Pons (tissue), 1 donor: Measurements from ENCODE around the gene PEX16.
"Not testable (repeated sequence)": the region's sequence is repeated elsewhere in the genome, so short reads cannot be mapped to it uniquely, and the experiment has no call there.

ENCODE experiments used
- DNase-seq: peaks from one replicate; pipeline ENCODE4 v3.0.0-alpha.2; 2016; ENCODE audit warnings: low spot score

The PEX16 gene

DNA sequence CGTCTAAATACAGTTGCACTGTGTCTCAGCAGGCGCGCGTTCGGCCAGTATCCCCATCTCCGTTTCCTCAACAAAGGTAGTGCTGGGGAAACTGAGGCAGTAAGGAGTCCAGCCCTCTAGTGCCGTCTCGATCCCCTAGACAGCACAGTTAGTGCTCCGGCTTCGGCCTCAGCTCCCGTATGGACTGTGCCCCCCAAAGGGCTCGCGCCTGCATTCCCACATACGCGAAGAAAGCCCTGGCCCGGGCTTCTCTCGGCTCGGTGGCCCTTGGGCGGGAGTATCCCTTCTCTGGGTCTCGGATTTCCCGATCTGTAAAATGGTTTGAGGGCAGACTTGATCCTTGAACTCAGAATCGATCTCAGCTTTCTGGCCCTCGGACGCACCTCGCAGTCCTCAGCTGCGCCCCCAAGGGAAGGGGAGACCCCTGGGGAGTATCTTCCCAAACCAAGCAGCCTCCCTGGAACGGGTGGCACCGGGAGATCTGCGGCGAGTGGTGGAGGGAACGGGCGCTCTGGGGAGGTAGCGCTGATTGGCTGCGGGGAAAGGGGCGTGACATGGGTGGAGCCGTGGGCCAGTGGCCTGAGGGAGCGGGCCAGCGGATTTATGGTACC lies 759 bp upstream of the PEX16 start:
- DNase-seq: peak; percentile 80

DNA sequence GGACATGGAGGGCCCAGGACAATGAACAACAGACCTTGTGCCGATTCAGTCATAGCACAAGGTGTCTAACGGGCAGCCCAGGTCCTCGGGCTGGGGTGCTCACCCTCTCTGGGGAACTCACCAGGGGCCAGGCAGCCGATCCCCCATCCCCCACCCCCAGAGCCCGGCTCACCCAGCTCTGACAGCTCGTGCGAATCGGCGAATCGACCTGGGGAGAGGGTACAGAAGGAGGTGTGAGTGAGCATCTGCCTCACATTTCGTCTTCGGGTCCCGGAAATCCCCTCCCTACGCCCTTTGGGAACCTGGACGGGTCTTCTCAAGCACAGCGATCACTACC lies 423 bp downstream of the PEX16 start:
- no peak for DNase-seq

DNA sequence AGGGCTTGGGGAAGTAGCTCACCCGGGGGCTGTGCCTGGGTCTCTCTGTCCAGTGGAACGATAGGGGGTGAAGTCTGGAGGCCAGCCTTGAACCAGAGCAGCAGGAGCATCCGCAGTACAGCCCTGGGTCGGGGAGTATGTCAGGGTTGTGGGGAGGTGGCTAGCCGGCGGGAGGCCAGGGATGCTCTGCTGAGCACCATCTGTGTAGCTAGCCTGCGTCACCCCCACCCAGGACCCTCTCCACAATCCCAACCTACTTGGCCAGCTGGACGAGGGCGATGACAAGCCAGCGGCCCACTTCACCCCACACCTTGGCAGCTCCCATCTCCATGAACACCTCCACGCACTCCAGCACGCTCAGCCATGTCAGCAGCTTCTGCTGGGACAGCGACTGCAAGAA lies 2.2 kb downstream of the PEX16 start:
- no peak for DNase-seq

DNA sequence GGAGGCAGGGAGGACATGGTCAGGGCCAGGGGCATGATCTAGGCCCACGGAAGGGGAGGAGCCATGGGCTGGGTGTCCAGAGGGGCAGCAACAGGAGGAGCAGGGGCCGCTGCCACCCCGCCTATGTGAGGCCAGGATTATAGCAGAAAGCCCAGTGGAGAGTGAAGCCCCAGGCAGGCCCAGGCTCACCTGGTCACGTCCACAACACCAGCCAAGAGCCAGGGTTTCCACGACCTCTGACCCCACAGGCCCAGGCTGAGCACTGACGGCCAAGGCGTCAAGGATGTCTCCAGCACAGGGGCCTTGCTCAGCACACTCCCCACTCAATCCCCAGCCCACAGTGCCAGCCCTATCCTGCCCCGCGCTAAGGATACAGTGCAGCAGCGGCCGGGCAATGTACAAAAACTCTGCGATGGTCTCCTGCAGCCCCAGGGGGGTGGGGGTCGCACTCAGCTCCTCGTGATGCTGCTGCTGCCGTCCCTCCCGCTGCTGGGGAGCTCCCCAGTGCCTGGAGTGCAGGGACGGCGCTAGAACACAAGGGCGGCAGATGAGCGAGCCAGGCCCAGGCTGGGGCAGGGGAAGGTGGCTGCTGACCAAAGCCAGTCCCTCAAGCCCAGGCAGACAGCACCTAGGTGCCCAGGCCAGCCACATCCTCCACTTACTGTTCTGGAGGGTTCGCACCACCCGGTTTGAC lies 3.6 kb downstream of the PEX16 start:
- DNase-seq: no peak

- no peak for DNase-seq
These were observed 4.2 kb downstream of the PEX16 start for GRCh38 chr11:45913514-45913913.

- no peak for DNase-seq
These were observed 7.1 kb downstream of the PEX16 start for GRCh38 chr11:45910623-45911022.

DNA sequence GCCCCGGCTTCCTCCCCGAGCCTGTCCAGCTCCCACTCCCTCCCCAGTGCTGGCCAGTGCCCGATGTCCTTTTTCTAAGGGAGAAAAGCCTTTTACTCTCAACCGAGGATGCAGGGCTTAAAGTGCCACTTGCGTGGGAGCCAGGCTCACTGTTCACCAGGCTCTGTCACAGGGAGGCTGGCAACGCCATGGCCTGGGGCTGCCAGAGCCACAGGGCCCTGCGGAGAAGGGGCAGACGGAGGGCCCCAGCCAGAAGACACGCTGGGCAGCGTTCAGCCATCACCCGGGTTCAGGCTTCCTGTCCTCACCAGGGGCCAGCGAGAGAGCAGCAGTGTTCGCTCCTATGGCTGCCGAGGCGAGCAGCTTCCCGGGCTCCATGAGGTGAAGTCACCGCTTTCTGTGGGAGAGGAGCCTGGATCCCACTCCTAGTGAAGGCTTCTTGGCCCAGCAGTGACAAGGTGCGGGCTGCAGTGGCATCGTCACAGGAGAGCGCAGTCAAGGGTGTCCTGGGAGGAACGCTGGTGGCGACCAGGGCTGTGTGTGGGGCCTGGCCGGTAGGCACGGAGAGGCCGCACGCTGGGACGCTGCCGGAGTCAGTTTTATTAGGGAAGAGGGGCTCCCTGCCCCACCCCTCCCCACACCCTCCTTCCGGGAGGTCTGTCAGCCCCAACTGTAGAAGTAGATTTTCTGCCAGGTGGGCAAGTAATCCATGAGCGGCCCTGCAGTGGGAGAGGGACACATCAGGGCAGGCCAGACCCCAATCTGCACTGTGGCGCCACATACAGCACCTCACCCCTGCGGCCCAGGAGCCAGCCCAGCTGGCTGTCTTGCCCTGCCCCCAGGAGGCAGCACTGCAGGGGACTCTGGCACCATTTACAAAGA lies 7.8 kb downstream of the PEX16 start:
- DNase-seq: no peak

DNA sequence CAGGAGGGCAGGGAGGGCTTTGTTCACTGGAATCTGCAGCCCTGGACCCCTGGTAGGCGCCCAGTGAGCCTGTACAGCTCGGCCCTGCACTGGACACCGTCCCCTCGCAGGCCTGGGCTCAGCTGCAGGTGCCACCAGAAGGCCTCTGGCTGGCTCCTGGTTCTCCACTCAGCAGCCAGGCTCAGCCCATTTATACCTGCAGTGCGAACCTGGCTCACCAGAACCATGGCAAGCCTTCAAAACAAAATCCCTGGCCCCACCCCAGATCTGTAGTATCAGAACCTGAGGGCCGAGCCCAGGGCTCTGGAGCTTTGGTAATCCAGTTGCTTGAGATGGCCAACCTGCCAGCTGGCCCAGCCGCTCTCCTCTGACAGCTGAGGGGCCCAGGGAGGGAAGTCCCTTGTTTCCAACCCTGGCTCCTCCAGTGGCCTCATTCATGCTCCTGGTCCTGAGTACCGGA lies 9.7 kb downstream of the PEX16 start:
- DNase-seq: no peak

DNA sequence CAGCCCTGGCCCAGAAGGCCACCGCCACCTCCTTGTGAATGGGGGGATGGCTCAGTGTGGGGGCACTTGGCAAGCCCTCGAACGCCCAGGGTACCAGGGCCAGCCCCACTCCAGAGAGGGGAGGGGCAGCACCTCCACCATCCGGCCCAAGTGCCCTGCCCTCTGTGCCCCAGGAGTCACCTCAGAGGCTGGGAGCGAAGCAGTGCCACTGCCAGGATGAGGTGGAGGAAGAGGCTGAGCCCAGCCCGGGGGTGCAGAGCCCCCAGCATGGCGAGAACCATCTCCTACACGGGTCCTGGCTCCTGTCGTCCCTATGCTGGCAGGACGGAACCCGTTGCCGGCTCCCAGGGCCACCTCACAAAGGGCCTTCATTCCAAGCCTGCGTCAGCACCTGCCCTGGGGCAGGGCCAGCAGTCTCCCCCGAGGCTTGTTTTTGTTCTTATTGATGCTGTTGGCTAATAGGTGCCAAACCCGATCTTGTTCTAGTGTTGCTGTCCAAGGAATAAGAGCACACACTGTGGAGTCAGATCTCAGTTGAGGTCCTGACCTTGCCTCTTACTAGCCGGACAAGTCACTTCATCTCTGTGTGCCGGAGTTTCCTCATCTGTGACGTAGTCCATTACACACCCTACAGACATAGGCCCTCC lies 10.6 kb downstream of the PEX16 start, which contains the start of gene FREY1:
FREY1 (minus strand) TSS at position 307 of the 647 bp plus-strand sequence; CDS start at position 281, 26 bp downstream.
- DNase-seq: peak; percentile 53

DNA sequence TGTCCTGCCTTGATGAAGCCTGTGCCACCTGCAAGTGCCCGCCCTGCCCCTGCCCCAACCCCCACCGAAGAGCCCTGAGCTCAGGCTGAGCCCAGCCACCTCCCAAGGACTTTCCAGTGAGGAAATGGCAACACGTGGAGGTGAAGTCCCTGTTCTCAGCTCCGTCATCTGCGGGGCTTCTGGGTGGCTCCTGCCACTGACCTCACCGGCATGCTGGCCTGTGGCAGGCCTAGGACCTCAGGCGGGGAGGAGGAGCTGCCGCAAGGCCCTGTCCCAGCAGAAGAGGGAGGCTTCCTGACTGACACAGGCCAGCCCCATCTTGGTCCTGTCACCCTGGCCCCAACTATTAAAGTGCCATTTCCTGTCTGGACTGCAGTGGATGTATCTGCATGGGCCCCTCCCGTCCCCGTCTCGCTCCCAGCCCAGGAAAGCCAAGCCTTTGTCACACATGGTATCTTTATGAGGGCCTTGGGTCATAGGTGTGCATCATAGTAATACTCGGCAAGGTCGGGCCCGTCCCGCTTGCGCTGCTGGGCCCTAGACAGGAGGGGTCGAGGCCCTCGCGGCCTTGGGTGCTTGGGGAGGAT lies 11.5 kb downstream of the PEX16 start:
- DNase-seq: no peak

GRCh38 chr11:45905576-45905975 lies 12.1 kb downstream of the PEX16 start:
- not testable (repeated sequence) for DNase-seq

GRCh38 chr11:45905095-45905494 lies 12.6 kb downstream of the PEX16 start:
- no peak for DNase-seq

DNA sequence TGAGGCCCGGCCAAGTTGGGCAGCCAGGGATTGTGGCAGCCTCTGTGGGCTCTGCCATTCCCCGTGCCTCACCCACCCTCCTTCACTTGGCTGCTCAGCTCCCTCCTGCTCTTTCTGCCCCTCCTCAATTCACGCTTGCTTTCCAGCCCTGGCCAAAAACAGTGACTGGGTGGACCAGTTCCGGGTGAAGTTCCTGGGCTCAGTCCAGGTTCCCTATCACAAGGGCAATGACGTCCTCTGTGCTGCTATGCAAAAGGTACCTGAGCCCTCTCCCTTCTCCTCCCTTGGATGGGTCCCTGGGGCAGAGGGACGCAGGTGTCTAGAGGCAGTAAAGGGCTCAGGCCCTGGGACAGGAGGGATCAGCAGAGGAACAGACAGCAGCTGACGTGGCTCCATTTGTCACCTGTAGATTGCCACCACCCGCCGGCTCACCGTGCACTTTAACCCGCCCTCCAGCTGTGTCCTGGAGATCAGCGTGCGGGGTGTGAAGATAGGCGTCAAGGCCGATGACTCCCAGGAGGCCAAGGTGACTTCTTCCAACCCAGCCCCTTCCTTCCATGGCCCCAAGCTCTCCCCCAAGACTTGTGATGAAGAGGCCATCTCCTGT lies 13.3 kb downstream of the PEX16 start:
- DNase-seq: no peak

GRCh38 chr11:45902452-45903380 lies 15.0 kb downstream of the PEX16 start:
- DNase-seq: no peak

DNA sequence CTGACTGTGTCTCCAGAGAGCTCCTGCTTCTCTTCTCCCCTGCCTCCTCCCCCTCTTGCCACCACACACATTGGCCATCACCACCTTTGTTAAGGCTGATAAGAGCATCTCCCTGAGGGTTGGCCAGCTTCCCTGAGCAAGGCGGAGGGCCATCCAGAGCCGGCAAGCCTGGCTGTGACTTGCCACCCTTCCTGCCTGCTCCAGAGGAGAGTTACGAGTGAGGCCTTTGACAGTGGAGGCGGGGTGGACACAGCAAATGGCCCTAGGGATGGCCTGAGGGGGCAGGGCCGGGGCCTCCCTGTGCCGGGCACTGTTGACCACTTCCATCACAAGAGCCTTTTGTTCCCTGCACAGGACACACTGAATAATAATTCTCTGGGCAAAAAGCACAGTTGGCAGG lies 16.1 kb downstream of the PEX16 start:
- DNase-seq: peak; percentile 97

- peak; percentile 77 for DNase-seq
These were observed 16.6 kb downstream of the PEX16 start for GRCh38 chr11:45900916-45901617.

DNA sequence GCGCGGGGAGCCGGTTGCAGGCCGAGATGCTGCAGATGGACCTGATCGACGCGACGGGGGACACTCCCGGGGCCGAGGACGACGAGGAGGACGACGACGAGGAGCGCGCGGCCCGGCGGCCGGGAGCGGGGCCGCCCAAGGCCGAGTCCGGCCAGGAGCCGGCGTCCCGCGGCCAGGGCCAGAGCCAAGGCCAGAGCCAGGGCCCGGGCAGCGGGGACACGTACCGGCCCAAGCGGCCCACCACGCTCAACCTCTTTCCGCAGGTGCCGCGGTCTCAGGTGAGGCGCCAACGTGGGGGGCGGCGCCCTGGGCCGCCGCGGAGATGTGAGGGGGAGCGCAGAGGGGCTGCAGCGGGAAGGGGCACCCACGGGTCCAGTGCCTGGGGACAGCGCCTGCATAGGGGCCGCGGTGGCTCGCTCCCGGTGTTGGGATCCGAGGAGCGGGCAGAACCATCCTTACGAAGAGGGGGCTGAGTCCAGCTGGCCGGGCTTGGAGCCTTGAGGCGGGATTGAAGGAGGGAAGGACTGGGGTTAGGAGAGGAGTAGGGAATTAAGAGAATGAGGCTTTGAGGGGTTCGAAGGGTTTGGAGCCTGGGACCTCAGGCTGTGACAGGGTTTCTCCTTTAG lies 17.4 kb downstream of the PEX16 start:
- not testable (repeated sequence) for DNase-seq

DNA sequence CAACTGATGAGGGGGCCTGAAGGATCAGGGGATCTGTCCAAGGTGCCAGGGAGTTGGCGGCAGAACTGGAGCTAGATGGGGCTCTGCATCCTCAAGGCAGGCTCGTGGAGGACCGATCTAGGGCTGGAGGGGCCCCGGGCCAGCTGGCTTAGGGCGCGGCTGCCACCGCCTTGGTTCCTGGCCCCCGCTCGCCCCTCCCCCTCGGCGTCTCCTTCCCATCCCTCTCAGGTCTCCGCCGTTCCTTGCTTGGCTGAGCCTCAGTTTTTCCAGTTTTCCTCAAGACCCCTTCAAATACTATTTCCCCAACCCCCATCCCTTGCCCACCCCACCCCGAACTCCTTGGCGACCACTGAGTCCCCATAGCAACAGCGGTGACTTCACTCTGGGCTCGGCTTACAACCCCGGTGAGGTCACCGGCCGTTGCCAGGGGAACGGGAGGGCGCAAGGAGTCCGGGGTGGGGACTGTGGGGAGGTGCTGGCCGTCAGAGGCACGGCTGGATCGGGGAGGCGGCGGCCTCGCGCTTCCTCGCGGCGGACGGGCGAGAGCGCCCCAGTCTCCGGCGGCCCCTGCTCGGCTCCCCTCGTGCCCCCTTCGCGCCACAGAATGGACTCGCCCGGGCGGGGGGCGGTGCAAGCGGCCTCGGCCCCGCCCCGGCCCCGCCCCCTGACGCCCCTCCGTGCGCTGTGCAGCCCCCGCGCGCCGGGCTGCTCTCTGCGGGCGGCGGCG lies 18.1 kb downstream of the PEX16 start:
- DNase-seq: peak; percentile 90

DNA sequence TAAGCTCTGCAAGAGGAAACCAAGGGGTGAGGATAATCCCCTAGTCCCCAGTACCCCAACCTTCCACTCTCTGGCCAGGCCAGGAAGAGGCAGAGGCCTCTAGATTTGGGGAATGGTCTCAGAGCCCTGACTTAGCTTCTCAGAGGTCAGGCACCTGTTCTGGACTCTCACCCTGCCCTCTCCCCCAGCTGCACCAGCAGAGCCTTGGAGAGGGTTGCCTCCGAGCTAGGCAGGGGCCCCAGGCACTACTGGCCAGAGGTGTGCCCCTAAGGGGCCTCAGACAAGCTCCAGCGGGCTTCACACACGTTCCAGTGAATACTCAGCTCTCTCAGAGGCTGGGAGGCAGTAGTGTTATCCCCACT lies 18.6 kb downstream of the PEX16 start:
- no peak for DNase-seq
